Neuronal stem cell (in vitro differentiated cells): ENCODE measurements around the gene CSRP2.

ENCODE experiments used
- DNase-seq: peaks from one replicate; pipeline ENCODE4 v3.0.0-alpha.2; 2013; ENCODE audit warnings: low spot score
- H2AFZ ChIP-seq: one replicate; pipeline ENCODE4 v1.6.1; 2013; ENCODE audit warnings: mild to moderate bottlenecking, low read length, inconsistent platforms
- H2AK5ac ChIP-seq: 2 replicates; pipeline ENCODE4 v1.6.1; 2013; ENCODE audit warnings: low read depth, mild to moderate bottlenecking, inconsistent platforms, low read length, moderate library complexity, mixed read lengths
- H2BK120ac ChIP-seq: 2 replicates; pipeline ENCODE4 v1.6.1; 2013; ENCODE audit warnings: low read depth, mild to moderate bottlenecking, inconsistent platforms, low read length, moderate library complexity, mixed read lengths
- H2BK12ac ChIP-seq: one replicate; pipeline ENCODE4 v1.6.1; 2013; ENCODE audit warnings: low read length, inconsistent platforms
- H2BK15ac ChIP-seq: 2 replicates; pipeline ENCODE4 v1.6.1; 2013; ENCODE audit warnings: mild to moderate bottlenecking, low read length, inconsistent platforms, mixed read lengths
- H2BK5ac ChIP-seq: one replicate; pipeline ENCODE4 v1.6.1; 2013; ENCODE audit warnings: inconsistent platforms, mild to moderate bottlenecking, low read length, moderate library complexity
- H3K14ac ChIP-seq: one replicate; pipeline ENCODE4 v1.6.1; 2013; ENCODE audit warnings: low read length, inconsistent platforms
- H3K18ac ChIP-seq: 2 replicates; pipeline ENCODE4 v1.6.1; 2013; ENCODE audit warnings: low read length, inconsistent platforms
- H3K23ac ChIP-seq: 2 replicates; pipeline ENCODE4 v1.6.1; 2013; ENCODE audit warnings: low read depth, mild to moderate bottlenecking, mixed read lengths, low read length, inconsistent platforms; ENCODE audit not compliant: poor library complexity
- H3K27ac ChIP-seq: replicated peaks from 3 replicates; pipeline ENCODE4 v1.5.1; 2013; ENCODE audit warnings: low read length, inconsistent platforms
- H3K27me3 ChIP-seq, 3 experiments: 2 replicates each; pipeline ENCODE4 v1.6.1; 2013; ENCODE audit warnings: low read length in 3 of 3, mild to moderate bottlenecking in 2 of 3, inconsistent platforms in 1 of 3, low read depth in 1 of 3, mixed read lengths in 1 of 3, moderate library complexity in 1 of 3; ENCODE audit not compliant: control insufficient read depth in 3 of 3, insufficient read depth in 3 of 3
- H3K36me3 ChIP-seq, 2 donors: replicated peaks in 1 of 2; 2 replicates each; pipeline ENCODE4 v1.6.1; 2013; ENCODE audit warnings: low read length in 2 of 2; ENCODE audit not compliant: control insufficient read depth in 2 of 2, insufficient read depth in 2 of 2
- H3K4ac ChIP-seq: 2 replicates; pipeline ENCODE4 v1.6.1; 2013; ENCODE audit warnings: inconsistent platforms, mild to moderate bottlenecking, low read length, moderate library complexity
- H3K4me1 ChIP-seq, 2 donors: 1 replicate in 1 of 2; 2 replicates in 1 of 2; pipeline ENCODE4 v1.6.1; 2013; ENCODE audit warnings: low read length in 2 of 2, low read depth in 1 of 2; ENCODE audit not compliant: control insufficient read depth in 2 of 2, insufficient read depth in 1 of 2
- H3K4me2 ChIP-seq: one replicate; pipeline ENCODE4 v1.6.1; 2013; ENCODE audit warnings: mild to moderate bottlenecking, low read length, inconsistent platforms; ENCODE audit not compliant: insufficient read depth, poor library complexity, severe bottlenecking
- H3K4me3 ChIP-seq, 2 donors: 2 replicates each; pipeline ENCODE4 v1.5.1; 2013; ENCODE audit warnings: low read length in 2 of 2, mild to moderate bottlenecking in 2 of 2, inconsistent platforms in 1 of 2, moderate library complexity in 1 of 2
- H3K79me1 ChIP-seq: one replicate; pipeline ENCODE4 v1.6.1; 2013; ENCODE audit warnings: low read depth, mild to moderate bottlenecking, inconsistent platforms, low read length, moderate library complexity
- H3K9ac ChIP-seq: one replicate; pipeline ENCODE4 v1.6.1; 2013; ENCODE audit warnings: mild to moderate bottlenecking, low read depth, low read length, inconsistent platforms; ENCODE audit not compliant: poor library complexity
- H3K9me3 ChIP-seq, 2 donors: replicated peaks in 1 of 2; 2 replicates each; pipeline versions ENCODE3 to v1.6.1; 2013; ENCODE audit warnings: low read length in 2 of 2, mild to moderate bottlenecking in 2 of 2, inconsistent platforms in 1 of 2, low read depth in 1 of 2, mixed read lengths in 1 of 2, moderate library complexity in 1 of 2; ENCODE audit not compliant: control insufficient read depth in 2 of 2, insufficient read depth in 1 of 2
- H4K8ac ChIP-seq: one replicate; pipeline ENCODE4 v1.6.1; 2013; ENCODE audit warnings: low read depth, mild to moderate bottlenecking, inconsistent platforms, low read length, moderate library complexity
- H4K91ac ChIP-seq: one replicate; pipeline ENCODE4 v1.6.1; 2013; ENCODE audit warnings: low read length, low read depth, mild to moderate bottlenecking, inconsistent platforms; ENCODE audit not compliant: poor library complexity
- WGBS, 2 donors: extraction: QIAGEN DNeasy Blood & Tissue Kit; methylation state at CpG; one replicate each; pipeline ENCODE4 v1.1.7; 2013; ENCODE audit warnings: missing lambda C conversion rate in 2 of 2, mixed read lengths in 1 of 2; ENCODE audit not compliant: insufficient read length in 2 of 2, insufficient replicate concordance in 1 of 2; ENCODE audit errors: extremely low coverage in 2 of 2; 5-methylcytosine and 5-hydroxymethylcytosine counted together

CSRP2 gene

DNA sequence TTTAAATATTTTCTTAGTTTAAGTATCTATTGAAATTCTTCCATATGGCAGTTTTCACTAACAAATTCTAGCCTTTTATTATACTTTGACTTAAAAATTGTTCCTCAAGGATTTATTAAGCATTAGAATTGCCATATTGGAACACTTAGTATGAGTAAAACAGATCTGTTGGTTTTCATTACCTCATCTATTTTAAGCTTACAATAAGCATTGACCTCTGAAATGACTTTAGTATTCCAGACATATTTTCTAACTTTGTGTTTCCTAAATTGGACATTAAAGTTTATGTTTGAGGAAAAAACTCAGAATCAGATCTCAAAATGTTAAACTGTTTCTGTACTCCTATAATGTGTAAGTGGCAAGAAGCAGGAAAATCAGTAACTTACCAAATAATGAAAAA is 48.4 kb downstream of the CSRP2 start:
- no peaks in the 10 kb centered on the region for H3K27me3 ChIP-seq
- H3K4me1 ChIP-seq = no peaks in the 10 kb centered on the region
- no peak overlapping the region for H4K91ac ChIP-seq
- DNase-seq = no peak
- H2BK15ac ChIP-seq = no peak overlapping the region
- H4K8ac ChIP-seq = no peak overlapping the region
- no peak overlapping the region for H3K4me3 ChIP-seq
- peaks cover 5 to 15% of the 10 kb centered on the region in 2 donors for H3K9me3 ChIP-seq
- no peak overlapping the region for H2AFZ ChIP-seq
- no peak overlapping the region for H2AK5ac ChIP-seq
- H3K9ac ChIP-seq = no peak overlapping the region
- H3K79me1 ChIP-seq = peaks cover 1% of the 10 kb centered on the region
- H2BK5ac ChIP-seq = no peak overlapping the region
- H3K4me2 ChIP-seq = no peak overlapping the region
- no peak overlapping the region for H2BK120ac ChIP-seq
- H3K36me3 ChIP-seq = peaks cover 5 to 76% of the 10 kb centered on the region in 2 donors
- no peak overlapping the region for H3K4ac ChIP-seq
- no peak overlapping the region for H3K14ac ChIP-seq
- H3K23ac ChIP-seq = no peak overlapping the region
- H3K18ac ChIP-seq = no peak overlapping the region
- no peak overlapping the region for H2BK12ac ChIP-seq
- H3K27ac ChIP-seq = no peak overlapping the region

DNA sequence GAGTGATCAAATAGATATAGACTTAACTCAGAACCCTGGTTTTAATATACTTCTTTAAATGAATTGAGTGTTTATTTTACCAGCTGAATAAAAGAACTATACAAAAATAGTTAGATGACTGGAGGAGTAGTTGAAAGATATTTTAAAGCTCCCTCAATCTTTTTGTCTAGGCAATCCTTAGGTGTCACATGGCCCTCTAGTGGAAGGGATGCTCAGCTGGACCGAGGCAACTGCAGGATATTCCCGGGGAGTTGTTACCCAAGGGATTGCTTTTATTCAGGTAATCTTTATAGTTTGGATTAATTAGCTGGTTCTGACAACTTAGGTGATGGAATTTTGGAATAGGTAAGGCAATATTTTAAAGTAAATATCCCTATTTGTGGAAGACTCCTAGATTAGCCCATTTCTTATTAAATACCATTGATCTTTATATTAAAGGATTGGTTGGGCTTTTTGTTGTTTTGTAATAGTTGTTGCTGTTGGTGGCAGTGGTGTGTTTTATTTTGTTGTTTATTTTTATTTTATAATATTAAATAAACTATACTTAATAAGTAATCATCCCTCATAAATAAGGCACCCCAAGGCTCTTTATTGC is 57.8 kb downstream of the CSRP2 start:
- Histone ChIP-seq H3K18ac (no peak overlapping the region), H3K9me3 (no peaks in the 10 kb centered on the region), H4K8ac (no peak overlapping the region), H3K36me3 (peaks cover 0 to 60% of the 10 kb centered on the region in 2 donors), H3K79me1 (no peaks in the 10 kb centered on the region), H3K14ac (no peak overlapping the region), H3K27ac (no peak overlapping the region), H2BK12ac (no peak overlapping the region), H3K23ac (no peak overlapping the region), H3K4ac (no peak overlapping the region), H3K4me2 (no peak overlapping the region), H2BK15ac (no peak overlapping the region), H3K4me1 (peaks cover 0 to 1% of the 10 kb centered on the region in 2 donors), H4K91ac (no peak overlapping the region), H2AK5ac (no peak overlapping the region), H2BK5ac (no peak overlapping the region), H2AFZ (no peak overlapping the region), H3K4me3 (no peak overlapping the region), H3K9ac (no peak overlapping the region), H3K27me3 (no peaks in the 10 kb centered on the region), H2BK120ac (no peak overlapping the region)
- no CpG with 5 or more reads among the region's 2 CpGs for WGBS, 2 donors
- peak; percentile 5 for DNase-seq

DNA sequence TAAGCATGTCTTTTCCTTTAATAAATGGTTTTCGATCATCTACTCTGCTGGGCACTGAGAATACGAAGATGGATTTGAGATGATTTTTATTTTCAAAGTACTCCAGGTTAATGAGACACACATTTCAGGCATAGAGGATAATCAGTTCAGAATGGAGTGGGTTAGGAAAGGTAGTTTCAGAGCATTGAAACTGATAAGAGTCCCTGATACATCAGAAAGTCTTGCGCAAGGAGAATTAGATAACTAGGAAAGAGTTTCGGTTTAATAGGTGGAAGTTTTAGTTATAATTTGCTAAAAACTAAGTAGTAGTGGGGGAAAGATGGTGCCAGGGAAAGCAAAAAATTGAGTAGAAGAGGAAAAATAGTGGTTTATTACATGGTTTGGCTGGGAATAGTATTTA is 64.8 kb downstream of the CSRP2 start:
- DNase-seq = no peak
- no peak overlapping the region for H2BK15ac ChIP-seq
- 100% methylated on average over 1 of the region's 4 CpGs; no CpG with 5 or more reads in 1 of the 2 donors for WGBS, 2 donors
- no peak overlapping the region for H3K23ac ChIP-seq
- no peak overlapping the region for H3K14ac ChIP-seq
- no peak overlapping the region for H2BK120ac ChIP-seq
- no peak overlapping the region for H3K4ac ChIP-seq
- no peak overlapping the region for H2AFZ ChIP-seq
- H3K79me1 ChIP-seq = no peaks in the 10 kb centered on the region
- H2BK5ac ChIP-seq = no peak overlapping the region
- H2BK12ac ChIP-seq = no peak overlapping the region
- no peak overlapping the region for H4K91ac ChIP-seq
- no peaks in the 10 kb centered on the region for H3K9me3 ChIP-seq
- no peak overlapping the region for H3K18ac ChIP-seq
- H3K9ac ChIP-seq = no peak overlapping the region
- H2AK5ac ChIP-seq = no peak overlapping the region
- H3K4me2 ChIP-seq = no peak overlapping the region
- H3K36me3 ChIP-seq = peaks cover 0 to 94% of the 10 kb centered on the region in 2 donors
- no peaks in the 10 kb centered on the region for H3K27me3 ChIP-seq
- peaks cover 0 to 1% of the 10 kb centered on the region in 2 donors for H3K4me1 ChIP-seq
- no peak overlapping the region for H3K27ac ChIP-seq
- no peak overlapping the region for H3K4me3 ChIP-seq
- H4K8ac ChIP-seq = no peak overlapping the region

DNA sequence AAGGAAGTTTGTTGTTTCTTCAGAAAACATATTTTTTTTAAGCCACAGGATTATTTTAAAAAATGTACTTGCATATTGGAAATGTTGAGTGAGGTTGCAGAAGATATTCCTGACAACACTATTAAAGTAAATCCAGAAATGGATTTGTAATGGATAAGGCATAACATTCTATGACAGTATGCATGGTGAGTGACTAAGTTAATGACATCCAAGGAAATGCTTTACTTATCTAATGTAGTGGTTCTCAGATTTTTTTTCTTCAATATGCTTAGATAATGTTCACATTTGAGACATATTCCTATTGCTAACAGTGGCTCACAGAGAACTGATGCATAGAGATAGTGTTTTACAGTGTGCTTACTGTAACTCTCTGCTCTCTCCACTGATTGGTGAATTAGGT is 65.6 kb downstream of the CSRP2 start:
- H4K91ac ChIP-seq = no peak overlapping the region

More for the DNA sequence above, 65.6 kb downstream of the CSRP2 start:
- Histone ChIP-seq H3K9ac (no peak overlapping the region), H3K36me3 (peaks cover under 1 to 94% of the 10 kb centered on the region in 2 donors), H3K4me3 (no peak overlapping the region), H3K27ac (no peak overlapping the region), H3K9me3 (no peaks in the 10 kb centered on the region), H3K79me1 (no peaks in the 10 kb centered on the region), H3K4me2 (no peak overlapping the region), H2BK15ac (no peak overlapping the region), H3K4ac (no peak overlapping the region), H3K23ac (no peak overlapping the region), H2BK5ac (no peak overlapping the region), H2AK5ac (no peak overlapping the region), H3K14ac (no peak overlapping the region), H3K18ac (no peak overlapping the region), H2AFZ (no peak overlapping the region), H4K8ac (no peak overlapping the region), H3K27me3 (no peaks in the 10 kb centered on the region), H2BK12ac (no peak overlapping the region), H3K4me1 (peaks cover 0 to under 1% of the 10 kb centered on the region in 2 donors), H2BK120ac (no peak overlapping the region)
- no peak for DNase-seq
